NCI-H446 treated with DMSO at 0.1 percent for 48 hours (cell line): ENCODE measurements around the gene DRAM1.

Experiments used
- DNase-seq: peaks from one replicate; lab custom pipeline; 2025; lab: John Stamatoyannopoulos, UW

Gene DRAM1

DNA sequence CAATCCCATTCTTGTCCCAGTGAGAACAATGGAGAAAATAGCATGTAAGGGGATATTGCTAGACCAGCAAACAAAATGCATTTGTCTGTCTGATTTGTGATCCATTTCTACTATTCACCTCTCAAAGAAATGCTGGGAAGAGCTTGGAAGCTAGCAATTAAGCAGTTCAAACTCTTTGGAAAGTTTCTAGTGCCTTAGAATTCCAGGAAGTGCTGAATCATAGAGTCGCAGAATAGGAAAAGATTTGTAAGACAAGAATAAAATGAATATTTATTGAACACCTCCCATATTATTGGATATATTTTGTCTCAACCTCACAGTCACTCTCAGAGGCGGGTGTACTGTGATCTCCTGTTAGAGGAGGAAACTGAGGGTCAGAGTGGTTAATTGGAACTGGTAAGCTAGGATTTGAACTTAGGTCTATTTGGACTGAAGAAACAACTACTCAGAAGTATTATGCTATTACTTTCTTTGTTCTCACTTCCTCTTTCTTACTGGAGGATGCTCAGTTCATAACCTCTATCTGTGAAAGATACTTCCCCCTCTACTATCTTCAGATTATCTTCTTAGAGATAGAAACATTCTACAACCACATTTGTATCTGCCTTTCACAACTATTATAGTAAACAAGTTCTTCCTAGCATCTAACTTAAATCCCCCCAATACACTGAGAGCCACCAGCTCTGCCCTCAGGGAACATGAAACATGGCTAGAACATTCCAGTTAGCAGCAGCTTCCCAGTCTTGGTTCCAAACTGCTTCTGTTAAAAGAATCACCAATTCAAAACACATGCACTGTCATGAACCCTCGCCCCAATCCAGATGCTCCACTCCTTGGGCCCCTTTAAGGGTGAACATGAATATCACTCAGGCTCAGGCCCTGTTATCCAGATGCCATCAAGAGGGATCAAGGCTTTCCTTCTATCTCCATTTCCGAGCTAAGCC lies 64.2 kb downstream of the DRAM1 start:
- DNase-seq, result no peak

DNA sequence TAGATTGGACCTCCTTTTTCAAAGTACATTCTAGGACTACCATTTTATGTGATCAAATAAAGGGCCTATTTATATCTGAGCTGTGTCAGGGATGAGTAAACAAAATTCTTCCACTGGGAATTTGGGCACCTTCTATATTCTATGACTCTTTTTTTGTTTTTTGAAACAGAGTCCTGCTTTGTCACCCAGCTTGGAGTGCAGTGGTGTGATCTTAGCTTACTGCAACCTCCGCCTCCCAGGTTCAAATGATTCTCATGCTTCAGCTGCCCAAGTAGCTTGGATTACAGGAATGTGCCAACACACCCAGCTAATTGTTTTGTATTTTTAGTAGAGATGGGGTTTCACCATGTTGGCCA lies 64.8 kb downstream of the DRAM1 start:
- no peak for DNase-seq

DNA sequence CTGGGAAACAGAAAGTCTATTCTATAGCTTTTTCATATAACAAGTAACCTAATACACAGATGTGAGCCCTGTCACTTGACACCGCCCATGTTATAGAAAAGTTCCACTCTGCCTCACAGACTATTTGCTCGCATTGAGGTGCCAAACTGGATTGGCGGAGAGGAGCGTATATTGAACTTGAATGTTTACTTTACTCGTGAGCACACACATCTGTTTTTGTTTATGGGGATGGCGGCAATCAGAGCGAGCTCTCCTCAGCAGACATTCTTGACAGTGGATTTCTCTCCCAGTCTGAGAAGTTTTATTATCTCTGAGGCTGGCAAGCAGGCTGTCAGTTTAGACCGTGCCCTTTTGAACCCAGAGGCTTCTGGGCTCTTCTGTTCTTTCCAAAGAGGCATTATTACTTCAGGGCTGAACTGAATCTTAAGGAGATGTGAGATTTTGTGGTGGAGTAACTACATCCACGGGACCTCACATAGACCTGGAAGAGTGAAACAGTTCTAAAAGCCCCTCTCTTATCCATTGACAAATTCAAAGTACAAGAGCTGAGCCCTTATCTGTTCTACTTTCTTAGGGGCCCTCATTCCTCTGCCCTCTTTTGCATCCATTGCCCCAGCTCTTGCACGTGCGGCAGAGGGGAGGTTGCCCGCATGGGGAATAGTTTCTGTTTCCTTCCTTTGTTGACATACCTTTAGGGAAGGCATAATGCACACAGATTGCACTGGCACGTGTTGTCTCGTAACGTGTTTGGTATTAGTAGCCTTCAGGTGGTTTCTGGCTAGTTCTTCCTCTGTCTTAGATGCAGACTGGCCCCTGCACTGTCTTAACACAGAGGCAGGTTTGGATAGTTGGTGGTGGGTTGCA lies 68.2 kb downstream of the DRAM1 start:
- DNase-seq, result no peak

DNA sequence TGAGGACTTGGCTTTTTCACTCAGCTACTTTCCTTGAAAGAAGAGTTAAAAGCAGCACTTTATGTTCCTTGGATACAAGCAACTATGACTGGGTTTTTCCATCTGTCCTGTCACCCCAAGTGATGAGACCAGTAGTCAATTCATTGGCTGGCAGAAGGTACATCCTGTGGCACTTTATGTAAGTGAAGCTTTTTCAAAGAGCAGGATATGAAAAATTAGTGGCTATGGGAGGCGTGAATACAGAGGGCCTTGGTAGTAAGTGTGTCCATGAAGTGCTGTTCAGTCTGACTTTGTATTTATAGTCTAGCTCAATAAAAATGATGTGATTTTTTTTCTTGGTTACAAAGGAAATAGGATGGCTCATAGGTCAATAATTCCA lies 68.8 kb downstream of the DRAM1 start:
- DNase-seq, result no peak

DNA sequence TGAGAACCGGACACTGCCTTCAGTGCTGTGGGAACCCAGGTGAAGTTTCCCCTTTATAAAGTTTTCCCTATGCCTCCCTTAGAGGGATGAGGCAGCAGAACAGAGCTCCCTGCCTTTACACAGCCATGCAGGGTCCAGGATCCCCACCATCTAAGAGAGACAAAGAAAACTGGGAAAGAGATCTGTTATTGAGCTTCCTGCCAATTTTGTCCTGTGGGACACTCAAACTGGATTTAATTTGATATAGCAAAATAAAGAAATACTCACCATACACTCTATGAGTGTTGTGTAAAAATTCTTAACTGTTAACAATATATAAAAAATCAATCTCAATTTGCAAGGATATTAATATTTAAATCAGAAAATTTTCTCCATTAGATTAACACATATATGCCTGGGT lies 69.9 kb downstream of the DRAM1 start:
- DNase-seq, result no peak

DNA sequence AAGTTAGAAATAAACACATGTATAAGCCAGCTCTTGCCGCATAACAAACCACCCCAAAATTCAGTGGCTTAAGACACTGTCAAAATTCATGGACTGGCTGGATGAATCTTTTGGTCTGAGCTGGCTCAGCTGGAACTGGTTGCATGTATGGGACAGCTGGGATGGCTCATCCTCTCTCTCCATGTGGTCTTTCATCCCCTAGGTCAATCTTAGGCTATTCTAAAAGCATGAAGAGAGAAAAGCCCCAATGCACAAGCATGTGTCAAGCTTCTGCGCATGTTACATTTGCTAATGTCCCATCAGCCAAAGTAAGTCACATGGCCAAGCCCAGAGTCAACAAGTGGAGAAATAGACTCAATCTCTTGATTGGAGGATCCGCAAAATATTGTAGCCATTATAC lies 71.0 kb downstream of the DRAM1 start:
- no peak for DNase-seq

DNA sequence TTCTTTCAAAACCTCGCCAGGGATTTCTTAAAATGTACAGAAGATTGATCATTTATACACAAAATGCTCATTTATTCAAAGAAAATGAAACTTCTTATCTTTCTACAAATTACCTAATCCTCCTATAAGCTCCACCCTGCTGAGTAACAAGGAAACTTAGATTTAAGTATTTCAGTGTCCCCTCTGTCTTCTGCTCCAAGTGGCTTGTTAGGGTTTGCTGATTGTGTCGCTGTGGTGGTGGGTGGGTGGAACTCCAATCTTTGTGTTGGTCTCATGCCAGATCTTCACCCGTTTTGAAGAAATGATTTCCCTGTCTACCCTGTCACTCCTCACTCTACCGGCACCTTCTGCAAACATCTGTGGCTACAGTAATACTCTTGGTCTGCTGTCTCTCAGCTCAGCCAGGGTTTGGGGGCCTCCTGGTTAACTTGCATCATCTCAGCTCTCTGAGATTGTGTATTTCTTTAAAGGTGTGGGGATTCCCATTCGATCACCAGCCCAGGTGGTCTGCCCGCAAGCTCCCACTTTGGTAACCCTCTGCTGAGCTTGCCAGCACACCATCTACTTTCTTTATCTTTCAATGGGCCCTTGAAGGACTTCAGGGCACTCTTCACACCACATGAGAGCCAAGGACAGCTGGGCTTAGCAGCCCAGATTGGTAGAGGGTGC lies 73.8 kb downstream of the DRAM1 start:
- no peak for DNase-seq

DNA sequence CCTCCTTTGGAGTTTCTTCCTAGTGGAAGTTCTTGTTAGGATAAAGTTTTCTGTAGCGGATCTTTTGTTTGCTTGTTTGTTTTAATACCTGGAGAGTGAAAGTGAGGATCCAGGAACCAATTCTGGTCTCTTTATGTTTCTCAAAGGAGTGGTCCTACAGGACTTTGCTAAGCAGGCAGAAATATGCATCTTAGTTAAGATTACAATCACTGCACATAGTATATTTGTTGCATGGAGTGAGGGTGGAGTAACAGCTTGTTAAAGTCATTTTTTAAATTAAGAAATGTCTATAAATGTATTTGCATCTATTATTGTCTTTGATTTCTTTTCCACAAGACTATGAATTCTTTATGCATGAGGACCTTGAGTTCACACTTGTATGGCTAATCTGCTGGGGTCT lies 76.7 kb downstream of the DRAM1 start:
- no peak for DNase-seq

DNA sequence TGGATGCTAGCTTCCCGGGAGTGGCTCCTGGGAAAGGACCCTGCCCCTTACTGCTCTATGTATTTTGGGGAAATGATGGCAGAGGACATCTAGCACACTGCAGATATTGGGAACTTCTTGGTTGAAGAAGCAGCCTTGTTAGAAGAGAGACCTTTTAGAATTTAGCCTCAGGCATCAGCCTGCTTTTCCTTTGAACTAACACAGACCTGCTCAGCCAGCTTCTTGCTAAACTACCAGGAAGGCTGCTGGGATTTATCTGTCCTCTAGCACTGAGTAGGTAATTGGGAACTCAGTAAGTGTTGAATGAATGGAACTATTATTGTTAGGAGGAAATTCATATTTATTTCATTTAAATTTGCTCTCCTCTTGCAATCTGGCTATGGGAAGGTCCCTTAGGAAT lies 77.3 kb downstream of the DRAM1 start:
- DNase-seq, result no peak

DNA sequence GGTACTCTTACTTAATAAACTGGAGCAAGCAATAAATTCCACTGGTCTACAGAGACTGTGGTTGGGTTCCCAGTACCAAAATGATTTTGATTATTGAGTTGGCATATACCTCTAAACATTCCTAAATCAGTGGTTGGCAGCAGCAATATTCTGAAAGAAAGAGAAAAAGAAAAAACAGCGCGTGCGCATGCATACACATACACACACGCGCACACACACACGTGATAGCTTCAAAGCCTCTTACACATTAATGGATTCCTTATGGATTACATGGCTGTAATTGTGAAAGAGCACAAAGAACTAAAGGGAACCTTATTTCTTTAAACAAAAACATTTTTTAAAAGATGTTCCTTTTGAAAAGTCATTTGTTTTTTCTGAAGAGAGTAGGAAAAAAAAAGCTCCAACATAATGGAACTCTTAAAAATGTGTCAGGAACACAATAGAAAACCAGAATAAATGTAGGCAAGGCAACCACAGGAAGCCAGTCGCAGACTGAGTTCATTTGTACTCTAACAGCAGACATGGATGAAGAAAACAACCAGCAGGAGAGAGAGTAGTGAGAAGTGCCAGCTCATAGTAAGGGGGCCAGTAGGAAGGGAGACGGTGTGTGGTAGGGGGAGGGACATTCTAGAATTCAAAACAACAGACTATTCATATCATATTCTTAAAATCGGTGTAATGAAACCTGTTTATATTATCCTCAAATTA lies 80.0 kb downstream of the DRAM1 start:
- no peak for DNase-seq

DNA sequence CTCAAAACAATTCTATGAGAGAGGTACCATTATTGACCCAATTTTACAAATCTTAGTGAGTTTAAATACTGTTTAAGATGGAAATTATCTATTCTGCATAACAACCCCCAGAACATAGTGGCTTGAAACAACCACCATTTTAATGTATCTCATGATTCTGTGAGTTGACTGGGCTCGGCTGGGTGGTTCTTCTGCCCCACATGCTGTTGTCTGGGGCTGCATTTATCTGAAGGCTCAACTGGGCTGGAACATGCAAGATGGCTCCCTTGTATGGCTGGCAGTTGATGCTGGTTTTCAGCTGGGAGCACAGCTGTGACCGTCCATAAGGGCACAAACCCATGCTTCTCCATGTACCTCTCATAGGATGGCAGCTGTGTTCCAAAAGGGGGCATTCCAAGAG lies 82.2 kb downstream of the DRAM1 start:
- no peak for DNase-seq

DNA sequence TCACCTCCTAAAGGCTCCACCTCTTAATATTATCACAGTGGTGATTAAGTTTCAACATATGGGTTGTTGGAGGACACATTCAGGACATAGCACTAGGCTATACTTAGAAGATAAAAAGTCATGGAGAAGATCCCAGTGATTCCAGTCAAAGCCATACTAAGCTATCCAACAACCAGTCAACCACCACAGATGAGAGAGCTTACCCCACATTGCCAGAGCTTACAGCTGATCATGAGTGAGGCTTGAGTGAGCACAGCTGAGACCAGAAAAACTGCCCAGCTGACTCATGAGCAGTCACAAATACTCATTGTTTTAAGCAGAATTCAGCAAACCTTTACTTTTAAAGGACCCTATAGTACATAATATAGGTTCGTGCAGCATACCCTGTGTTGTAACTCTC lies 85.1 kb downstream of the DRAM1 start:
- DNase-seq, result no peak

DNA sequence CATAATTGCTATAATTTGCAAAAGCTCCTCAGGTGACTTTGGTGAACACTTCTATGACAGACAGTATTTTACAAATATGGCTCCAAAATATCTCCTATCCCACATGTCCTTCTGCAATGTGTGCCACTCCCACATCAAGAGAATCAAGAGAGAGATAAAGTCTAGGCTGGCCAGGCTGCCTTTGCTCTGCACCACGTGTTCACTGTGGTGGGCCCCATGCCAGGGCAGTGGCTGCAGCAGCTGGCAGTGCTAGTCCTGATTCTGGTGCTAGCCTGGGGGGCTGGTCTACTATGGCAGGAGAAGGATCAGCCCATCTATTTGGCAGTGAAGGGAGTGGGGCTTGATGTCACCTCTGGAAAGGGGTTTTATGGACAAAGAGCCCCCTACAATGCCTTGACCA lies 86.3 kb downstream of the DRAM1 start:
- no peak for DNase-seq

DNA sequence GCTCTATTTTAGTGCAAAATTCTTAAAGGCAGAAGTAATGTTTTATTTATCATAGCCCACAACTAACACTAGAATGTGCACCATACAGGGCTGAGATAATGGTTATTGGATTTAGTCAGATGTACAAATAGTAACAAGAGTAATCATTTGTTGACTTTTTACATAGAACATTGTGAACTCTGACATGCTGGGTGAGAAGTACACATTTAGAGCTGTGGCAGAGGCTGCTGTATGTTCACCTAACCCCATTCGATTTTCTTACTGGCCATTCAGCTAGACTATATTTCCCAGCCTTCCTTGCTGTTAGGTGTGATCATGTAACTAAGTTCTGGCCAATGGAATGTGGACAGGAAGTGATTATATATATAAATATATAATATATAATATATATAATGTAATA lies 89.1 kb downstream of the DRAM1 start:
- no peak for DNase-seq

DNA sequence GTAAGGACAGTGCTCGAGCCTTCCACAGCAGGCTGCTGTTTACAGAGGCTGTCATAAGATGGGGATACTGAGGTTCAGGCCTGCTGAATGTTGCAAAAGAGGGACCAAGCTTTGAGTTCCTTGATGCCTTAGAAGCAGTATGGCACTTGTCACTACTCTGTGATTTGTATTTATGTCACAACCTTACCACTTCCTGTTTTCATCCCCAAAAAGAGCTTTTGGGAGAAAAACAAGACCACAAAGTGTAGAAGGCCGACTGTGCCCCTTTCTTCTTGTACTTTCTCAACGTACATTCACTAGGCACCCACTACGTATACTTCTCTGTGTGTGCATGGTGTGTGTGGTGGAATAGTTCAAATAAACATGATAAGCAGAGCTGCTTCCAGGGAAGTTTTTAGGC lies 90.1 kb downstream of the DRAM1 start:
- no peak for DNase-seq

DNA sequence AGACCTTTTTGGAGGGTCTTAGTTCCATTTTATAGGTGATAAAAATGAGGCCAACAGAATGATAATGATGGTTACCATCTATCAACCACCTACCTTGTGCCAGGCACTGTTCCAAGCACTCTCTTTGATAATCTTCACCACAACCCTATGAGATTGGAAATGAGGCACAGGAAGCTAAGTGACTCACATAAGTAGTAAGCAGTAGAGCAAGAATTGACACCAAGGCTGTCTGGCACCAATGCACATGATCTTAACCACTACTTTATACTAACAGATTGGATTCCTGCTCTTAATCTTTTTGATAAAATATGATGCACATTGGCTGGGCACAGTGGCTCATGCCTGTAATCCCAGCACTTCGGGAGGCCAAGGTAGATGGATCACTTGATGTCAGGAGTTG lies 91.4 kb downstream of the DRAM1 start:
- no peak for DNase-seq
